Measurements from ENCODE around the gene DHX9.

GRCh38 chr1:182806015-182806678 lies 33.0 kb upstream of the DHX9 start:
- TF ChIP-seq CTCF (IDR thresholded peaks at IDR 0.05) = no peak
- no peak for TF ChIP-seq EP300 (IDR thresholded peaks at IDR 0.05; ENCODE audit: low read depth)
- no peak for TF ChIP-seq POLR2AphosphoS5 (IDR thresholded peaks at IDR 0.05)
